NCI-H460 (cell line): ENCODE data around the gene FANCL. TPM values are rescaled to one million over a fixed set of nuclear protein-coding genes. Genes with fewer than 3 reads are reported as not detected.

ENCODE experiments used
- total RNA-seq: library from RNA; depleted of rRNA; stranded (reverse); fragments of >200 nt; shearing (Covaris generic); gene quantifications from 2 replicates; pipeline ENCODE4 v1.2.3, GENCODE V29; 2014; rRNA removed

FANCL gene
- total RNA-seq, 1 experiment from 2014 or later: 28.5 TPM

Other genes with a start within 250 kb of the FANCL start
- 38.7 and 48.4 TPM in 2 replicates for gene VRK2, start 194.5 kb downstream of the FANCL start, total RNA-seq